CD14-positive monocyte (primary cell): Measurements from ENCODE around the gene GPR161. TPM values are rescaled to one million over a fixed set of nuclear protein-coding genes. Genes with fewer than 3 reads are reported as not detected.

Source experiments
- DNase-seq, 3 donors: peaks; one replicate each; pipeline ENCODE4 v3.0.0-alpha.2; 2011 to 2022
- H2AFZ ChIP-seq: 2 replicates; pipeline ENCODE4 v1.6.0; 2012; ENCODE audit warnings: mild to moderate bottlenecking, low read depth, low read length, inconsistent platforms; ENCODE audit not compliant: insufficient read depth, poor library complexity, severe bottlenecking
- H3K27ac ChIP-seq, 2 donors: 1 replicate in 1 of 2; 2 replicates in 1 of 2; pipeline ENCODE4 v1.5.1; 2012 to 2013; ENCODE audit warnings: low read length in 2 of 2, control low read depth in 1 of 2, inconsistent platforms in 1 of 2, low read depth in 1 of 2, mild to moderate bottlenecking in 1 of 2
- H3K27me3 ChIP-seq, 2 donors: one replicate each; pipeline versions ENCODE4 v1.6.0 to v1.6.1; 2011 to 2013; ENCODE audit warnings: low read length in 2 of 2; ENCODE audit not compliant: control insufficient read depth in 2 of 2, insufficient read depth in 2 of 2
- H3K36me3 ChIP-seq, 2 donors: replicated peaks in 1 of 2; 1 replicate in 1 of 2; 2 replicates in 1 of 2; pipeline versions ENCODE4 v1.5.1 to v1.6.1; 2012 to 2013; ENCODE audit warnings: low read length in 2 of 2, control low read depth in 1 of 2, inconsistent platforms in 1 of 2, mild to moderate bottlenecking in 1 of 2; ENCODE audit not compliant: insufficient read depth in 2 of 2, control insufficient read depth in 1 of 2
- H3K4me1 ChIP-seq, 2 donors: 1 replicate in 1 of 2; 2 replicates in 1 of 2; pipeline versions ENCODE4 v1.5.1 to v1.6.1; 2012 to 2013; ENCODE audit warnings: low read length in 2 of 2, control low read depth in 1 of 2, inconsistent platforms in 1 of 2, mild to moderate bottlenecking in 1 of 2, moderate library complexity in 1 of 2; ENCODE audit not compliant: insufficient read depth in 2 of 2, control insufficient read depth in 1 of 2
- H3K4me2 ChIP-seq: replicated peaks from 2 replicates; pipeline ENCODE3; 2012; ENCODE audit warnings: low read length, moderate library complexity, mild to moderate bottlenecking; ENCODE audit not compliant: poor library complexity, severe bottlenecking; ENCODE audit errors: extremely low read depth
- H3K4me3 ChIP-seq, 3 experiments: fragments of 200-600 bp in 1 of 3; sonication (generic) in 1 of 3; replicated peaks in 1 of 3; 1 replicate in 2 of 3; 2 replicates in 1 of 3; pipeline ENCODE4 v1.5.1; 2011 to 2013; ENCODE audit warnings: low read length in 3 of 3, mild to moderate bottlenecking in 3 of 3, control low read depth in 2 of 3, low read depth in 2 of 3, inconsistent platforms in 1 of 3, moderate library complexity in 1 of 3
- H3K79me2 ChIP-seq: 2 replicates; pipeline ENCODE4 v1.6.0; 2012; ENCODE audit warnings: mild to moderate bottlenecking, control low read depth, inconsistent platforms, low read length, moderate library complexity; ENCODE audit not compliant: insufficient read depth
- H3K9ac ChIP-seq: 2 replicates; pipeline ENCODE4 v1.6.0; 2017; ENCODE audit warnings: low read length, mild to moderate bottlenecking; ENCODE audit not compliant: insufficient read depth, poor library complexity, severe bottlenecking
- H3K9me3 ChIP-seq, 2 donors: replicated peaks in 1 of 2; 1 replicate in 1 of 2; 2 replicates in 1 of 2; pipeline versions ENCODE4 v1.5.1 to v1.6.1; 2012 to 2013; ENCODE audit warnings: low read length in 2 of 2, control low read depth in 1 of 2; ENCODE audit not compliant: control insufficient read depth in 1 of 2, insufficient read depth in 1 of 2
- H4K20me1 ChIP-seq: 2 replicates; pipeline ENCODE4 v1.6.0; 2012; ENCODE audit warnings: mild to moderate bottlenecking, low read length, control low read depth, moderate library complexity; ENCODE audit not compliant: insufficient read depth
- H3K27ac Mint-ChIP-seq, 7 donors: one replicate each; pipeline ENCODE4 v1.8.0; 2020; ENCODE audit warnings: mild to moderate bottlenecking in 7 of 7, mixed read lengths in 7 of 7, moderate library complexity in 6 of 7, inconsistent platforms in 2 of 7
- H3K27me3 Mint-ChIP-seq, 3 donors: one replicate each; pipeline ENCODE4 v1.8.0; 2021 to 2022; ENCODE audit warnings: low read depth in 3 of 3, mild to moderate bottlenecking in 3 of 3, mixed read lengths in 3 of 3, moderate library complexity in 3 of 3, inconsistent platforms in 1 of 3
- H3K36me3 Mint-ChIP-seq, 2 donors: one replicate each; pipeline ENCODE4 v1.8.0; 2020; ENCODE audit warnings: mixed read lengths in 2 of 2, inconsistent platforms in 1 of 2, mild to moderate bottlenecking in 1 of 2
- H3K4me1 Mint-ChIP-seq: one replicate; pipeline ENCODE4 v1.8.0; 2020; ENCODE audit warnings: mild to moderate bottlenecking, mixed read lengths
- H3K4me3 Mint-ChIP-seq, 2 donors: one replicate each; pipeline ENCODE4 v1.8.0; 2020; ENCODE audit warnings: mild to moderate bottlenecking in 2 of 2, mixed read lengths in 2 of 2, moderate library complexity in 1 of 2
- H3K9me3 Mint-ChIP-seq, 7 donors: one replicate each; pipeline ENCODE4 v1.8.0; 2020 to 2022; ENCODE audit warnings: mixed read lengths in 7 of 7, mild to moderate bottlenecking in 6 of 7, moderate library complexity in 6 of 7, inconsistent platforms in 2 of 7
- WGBS: methylation state at CpG from one replicate; pipeline ENCODE4 v1.1.5; 2013; ENCODE audit warnings: missing lambda C conversion rate; ENCODE audit not compliant: insufficient coverage; 5-methylcytosine and 5-hydroxymethylcytosine counted together
- intact Hi-C, 2 donors: fragments of 100-400 bp; cut with micrococcal nuclease; formaldehyde crosslinking; loops; one replicate each; pipeline versions ENCODE4 v1.15.0 to v1.15.1; 2023
- polyA plus RNA-seq, 3 donors: library from polyadenylated mRNA; depleted of rRNA in 1 of 3; unstranded in 2 of 3; stranded (reverse) in 1 of 3; fragments of 300-500 nt in 2 of 3; fragments of >200 nt in 1 of 3; fragmentation: Illumina TruSeq in 2 of 3; gene quantifications; 1 replicate in 2 of 3; 2 replicates in 1 of 3; pipeline ENCODE4 v1.2.3, GENCODE V29; 2012 to 2021
- TF ChIP-seq, protein P1 (sequence below): fragments of 200-600 bp; IDR thresholded peaks from one replicate; pipeline ENCODE4 v1.8.0; 2022; ENCODE audit warnings: antibody characterized with exemption, mild to moderate bottlenecking

GPR161 gene
- polyA plus RNA-seq, 3 donors: 0.65 TPM; not detected in 2

DNA sequence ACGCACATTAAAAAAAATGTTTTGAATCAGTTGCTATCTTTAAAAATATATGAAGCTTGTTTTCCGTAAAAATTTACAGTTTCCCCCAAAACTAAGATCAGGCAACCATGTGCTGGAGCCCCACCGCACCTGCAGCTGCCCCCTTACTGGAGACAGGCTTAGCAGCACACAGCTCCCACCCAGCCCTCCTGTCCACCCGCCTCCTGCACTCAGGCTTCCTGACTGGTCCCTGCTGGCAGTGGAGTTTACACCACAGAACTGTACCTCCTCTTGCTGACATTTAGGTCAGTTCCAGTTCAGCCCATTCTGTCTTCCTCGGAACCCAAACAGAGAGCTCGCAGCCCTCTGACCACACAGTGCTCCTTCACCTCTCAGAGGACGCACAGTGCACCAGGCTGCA, 2.1 kb downstream of the GPR161 start:
- Histone ChIP-seq H3K4me1 (peaks cover 11 to 16% of the 10 kb centered on the region in 2 donors), H2AFZ (no peak overlapping the region), H3K27ac (no peak overlapping the region), H3K36me3 (no peaks in the 10 kb centered on the region), H3K9ac (no peak overlapping the region), H4K20me1 (no peaks in the 10 kb centered on the region), H3K9me3 (no peaks in the 10 kb centered on the region), H3K4me2 (no peak overlapping the region), H3K4me3 (no peak overlapping the region), H3K27me3 (peaks cover 24 to 44% of the 10 kb centered on the region in 2 donors), H3K79me2 (no peaks in the 10 kb centered on the region)
- Mint-ChIP-seq H3K4me1 (peaks cover 16% of the 10 kb centered on the region), H3K9me3 (peaks cover 0 to 21% (median 5%) of the 10 kb centered on the region in 7 donors), H3K36me3 (peaks cover 4 to 11% of the 10 kb centered on the region in 2 donors), H3K27ac (no peak overlapping the region), H3K4me3 (peak overlapping the region in 1 of 2 donors; percentile 89), H3K27me3 (peaks cover 33 to 58% (median 45%) of the 10 kb centered on the region in 3 donors)
- TF ChIP-seq, protein P1, sequence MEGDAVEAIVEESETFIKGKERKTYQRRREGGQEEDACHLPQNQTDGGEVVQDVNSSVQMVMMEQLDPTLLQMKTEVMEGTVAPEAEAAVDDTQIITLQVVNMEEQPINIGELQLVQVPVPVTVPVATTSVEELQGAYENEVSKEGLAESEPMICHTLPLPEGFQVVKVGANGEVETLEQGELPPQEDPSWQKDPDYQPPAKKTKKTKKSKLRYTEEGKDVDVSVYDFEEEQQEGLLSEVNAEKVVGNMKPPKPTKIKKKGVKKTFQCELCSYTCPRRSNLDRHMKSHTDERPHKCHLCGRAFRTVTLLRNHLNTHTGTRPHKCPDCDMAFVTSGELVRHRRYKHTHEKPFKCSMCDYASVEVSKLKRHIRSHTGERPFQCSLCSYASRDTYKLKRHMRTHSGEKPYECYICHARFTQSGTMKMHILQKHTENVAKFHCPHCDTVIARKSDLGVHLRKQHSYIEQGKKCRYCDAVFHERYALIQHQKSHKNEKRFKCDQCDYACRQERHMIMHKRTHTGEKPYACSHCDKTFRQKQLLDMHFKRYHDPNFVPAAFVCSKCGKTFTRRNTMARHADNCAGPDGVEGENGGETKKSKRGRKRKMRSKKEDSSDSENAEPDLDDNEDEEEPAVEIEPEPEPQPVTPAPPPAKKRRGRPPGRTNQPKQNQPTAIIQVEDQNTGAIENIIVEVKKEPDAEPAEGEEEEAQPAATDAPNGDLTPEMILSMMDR: no peak
- intact Hi-C loops: no loop called here
- no peak for DNase-seq
- WGBS: 94% methylated on average over 5 of the region's 7 CpGs

DNA sequence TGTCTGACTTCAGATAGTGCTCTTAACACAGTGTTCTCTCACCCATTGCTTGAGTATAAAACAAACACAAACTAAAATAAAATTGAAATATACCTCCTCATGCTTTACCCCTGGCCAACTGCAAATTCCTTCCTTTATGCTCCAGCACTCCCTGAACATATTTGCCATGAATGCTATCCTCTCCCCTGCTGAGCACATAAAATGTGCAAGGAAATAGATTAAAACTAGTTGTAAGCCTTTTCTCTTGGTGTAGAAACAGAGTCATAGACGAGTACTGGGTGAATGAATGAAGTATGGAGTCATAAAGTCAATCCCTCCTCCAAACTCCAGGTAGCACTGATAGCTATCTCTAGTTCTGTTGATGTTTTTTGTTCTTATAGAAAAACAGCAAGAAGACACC, 2.6 kb downstream of the GPR161 start:
- peaks cover 24 to 44% of the 10 kb centered on the region in 2 donors for H3K27me3 ChIP-seq

More for the DNA sequence above, 2.6 kb downstream of the GPR161 start:
- no peak overlapping the region for H3K4me3 ChIP-seq
- no peak for DNase-seq
- no peak overlapping the region for H3K27ac ChIP-seq
- H3K4me1 ChIP-seq: peaks cover 11 to 16% of the 10 kb centered on the region in 2 donors
- no peak overlapping the region for H2AFZ ChIP-seq
- no peak overlapping the region for H3K4me2 ChIP-seq
- intact Hi-C loops: no loop called here
- H3K4me1 Mint-ChIP-seq: peaks cover 16% of the 10 kb centered on the region
- H3K79me2 ChIP-seq: no peaks in the 10 kb centered on the region
- no peaks in the 10 kb centered on the region for H4K20me1 ChIP-seq
- TF ChIP-seq, protein P1: no peak
- no peak overlapping the region for H3K27ac Mint-ChIP-seq
- peaks cover 0 to 21% (median 5%) of the 10 kb centered on the region in 7 donors for H3K9me3 Mint-ChIP-seq
- WGBS: no CpG with 5 or more reads among the region's 1 CpG
- H3K36me3 ChIP-seq: no peaks in the 10 kb centered on the region
- peaks cover 33 to 58% (median 43%) of the 10 kb centered on the region in 3 donors for H3K27me3 Mint-ChIP-seq
- no peaks in the 10 kb centered on the region for H3K9me3 ChIP-seq
- peak overlapping the region in 1 of 2 donors; percentile 89 for H3K4me3 Mint-ChIP-seq
- H3K9ac ChIP-seq: no peak overlapping the region
- peaks cover 4 to 11% of the 10 kb centered on the region in 2 donors for H3K36me3 Mint-ChIP-seq
